IPS-15b (cell line): ENCODE results near the gene CENPT.

ENCODE experiments used
- H3K27me3 ChIP-seq: one replicate; pipeline ENCODE4 v1.6.1; 2013; ENCODE audit warnings: low read length; ENCODE audit not compliant: control insufficient read depth, insufficient read depth
- H3K36me3 ChIP-seq: one replicate; pipeline ENCODE4 v1.6.1; 2013; ENCODE audit warnings: low read length; ENCODE audit not compliant: control insufficient read depth, insufficient read depth
- H3K4me1 ChIP-seq: one replicate; pipeline ENCODE4 v1.6.1; 2013; ENCODE audit warnings: mild to moderate bottlenecking, low read length; ENCODE audit not compliant: control insufficient read depth, insufficient read depth
- H3K4me3 ChIP-seq: one replicate; pipeline ENCODE4 v1.5.1; 2013; ENCODE audit warnings: low read depth, low read length
- H3K9ac ChIP-seq: one replicate; pipeline ENCODE4 v1.6.1; 2013; ENCODE audit warnings: low read depth, mild to moderate bottlenecking, low read length
- H3K9me3 ChIP-seq: one replicate; pipeline ENCODE4 v1.6.1; 2013; ENCODE audit warnings: mild to moderate bottlenecking, low read length; ENCODE audit not compliant: control insufficient read depth, insufficient read depth

CENPT gene

DNA sequence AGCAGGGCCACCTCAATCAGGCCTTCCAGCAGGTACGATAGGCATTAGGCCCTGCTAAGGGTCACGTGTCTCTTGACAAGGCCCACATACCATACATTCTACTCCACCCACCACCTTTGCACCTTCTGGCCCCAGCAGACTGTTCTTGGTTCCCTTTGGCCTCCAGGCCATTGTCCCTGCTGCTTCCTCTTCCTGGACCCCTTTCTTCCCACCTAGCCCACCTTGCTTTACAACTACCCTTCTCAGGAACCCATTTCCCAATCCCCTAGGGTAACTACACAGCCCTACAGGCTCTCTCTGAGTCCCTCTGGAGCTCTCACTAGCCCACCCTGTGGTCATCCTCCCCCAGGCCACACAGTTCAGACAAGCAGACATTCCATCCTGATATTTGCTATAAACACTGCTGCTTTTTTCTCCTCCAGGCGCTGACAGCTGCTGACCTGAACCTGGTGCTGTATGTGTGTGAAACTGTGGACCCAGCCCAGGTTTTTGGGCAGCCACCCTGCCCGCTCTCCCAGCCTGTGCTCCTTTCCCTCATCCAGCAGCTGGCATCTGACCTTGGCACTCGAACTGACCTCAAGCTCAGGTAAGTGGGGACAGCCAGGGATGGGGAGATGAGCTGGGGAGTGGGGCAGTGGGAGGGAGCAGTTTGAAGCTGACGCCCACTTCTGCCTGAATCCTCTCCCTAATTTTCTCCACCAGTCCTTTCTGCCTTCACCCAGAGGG, 35.8 kb upstream of the CENPT start:
- peaks cover 14% of the 10 kb centered on the region for H3K4me1 ChIP-seq
- no peak overlapping the region for H3K9ac ChIP-seq
- no peaks in the 10 kb centered on the region for H3K9me3 ChIP-seq
- no peak overlapping the region for H3K4me3 ChIP-seq
- H3K36me3 ChIP-seq: peaks cover 53% of the 10 kb centered on the region
- no peaks in the 10 kb centered on the region for H3K27me3 ChIP-seq

DNA sequence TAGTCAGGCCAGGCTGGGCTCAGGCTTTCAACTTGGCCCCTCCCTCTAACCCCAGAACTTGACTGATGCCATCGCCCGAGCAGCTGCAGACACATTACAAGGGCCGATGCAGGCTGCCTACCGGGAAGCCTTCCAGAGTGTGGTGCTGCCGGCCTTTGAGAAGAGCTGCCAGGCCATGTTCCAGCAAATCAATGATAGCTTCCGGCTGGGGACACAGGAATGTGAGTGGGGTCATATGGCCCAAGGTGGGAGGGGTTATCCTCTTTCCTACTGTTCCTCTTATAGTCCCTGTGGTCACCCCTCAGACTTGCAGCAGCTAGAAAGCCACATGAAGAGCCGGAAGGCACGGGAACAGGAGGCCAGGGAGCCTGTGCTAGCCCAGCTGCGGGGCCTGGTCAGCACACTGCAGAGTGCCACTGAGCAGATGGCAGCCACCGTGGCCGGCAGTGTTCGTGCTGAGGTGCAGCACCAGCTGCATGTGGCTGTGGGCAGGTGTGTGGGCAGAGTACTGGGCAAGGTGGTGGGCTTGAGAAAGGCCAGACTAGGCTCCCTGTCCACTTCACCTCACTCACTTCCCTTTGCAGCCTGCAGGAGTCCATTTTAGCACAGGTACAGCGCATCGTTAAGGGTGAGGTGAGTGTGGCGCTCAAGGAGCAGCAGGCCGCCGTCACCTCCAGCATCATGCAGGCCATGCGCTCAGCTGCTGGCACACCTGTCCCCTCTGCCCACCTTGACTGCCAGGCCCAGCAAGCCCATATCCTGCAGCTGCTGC, 35.1 kb upstream of the CENPT start:
- H3K9ac ChIP-seq: no peak overlapping the region
- H3K9me3 ChIP-seq: no peaks in the 10 kb centered on the region
- H3K4me1 ChIP-seq: peaks cover 14% of the 10 kb centered on the region
- H3K4me3 ChIP-seq: no peak overlapping the region
- H3K27me3 ChIP-seq: no peaks in the 10 kb centered on the region
- peaks cover 60% of the 10 kb centered on the region for H3K36me3 ChIP-seq

DNA sequence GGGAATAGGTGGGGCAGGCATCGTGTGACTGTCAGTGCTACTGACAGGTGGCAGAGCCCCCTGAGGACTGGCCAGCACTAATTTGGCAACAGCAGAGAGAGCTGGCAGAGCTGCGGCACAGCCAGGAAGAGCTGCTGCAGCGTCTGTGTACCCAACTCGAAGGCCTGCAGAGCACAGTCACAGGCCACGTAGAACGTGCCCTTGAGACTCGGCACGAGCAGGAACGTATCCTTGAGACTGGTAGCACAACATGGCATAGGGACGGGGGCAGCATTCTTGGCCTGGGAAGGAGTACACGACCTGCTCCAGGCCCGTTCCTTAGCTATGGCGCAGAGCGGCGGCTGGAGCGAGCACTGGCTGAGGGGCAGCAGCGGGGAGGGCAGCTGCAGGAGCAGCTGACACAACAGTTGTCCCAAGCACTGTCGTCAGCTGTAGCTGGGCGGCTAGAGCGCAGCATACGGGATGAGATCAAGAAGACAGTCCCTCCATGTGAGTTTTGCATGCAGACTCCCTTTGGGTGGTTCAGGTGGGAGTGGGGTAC, 34.2 kb upstream of the CENPT start:
- Histone ChIP-seq H3K9me3 (no peaks in the 10 kb centered on the region), H3K9ac (no peak overlapping the region), H3K27me3 (no peaks in the 10 kb centered on the region), H3K36me3 (peaks cover 67% of the 10 kb centered on the region), H3K4me1 (peaks cover 12% of the 10 kb centered on the region), H3K4me3 (no peak overlapping the region)

DNA sequence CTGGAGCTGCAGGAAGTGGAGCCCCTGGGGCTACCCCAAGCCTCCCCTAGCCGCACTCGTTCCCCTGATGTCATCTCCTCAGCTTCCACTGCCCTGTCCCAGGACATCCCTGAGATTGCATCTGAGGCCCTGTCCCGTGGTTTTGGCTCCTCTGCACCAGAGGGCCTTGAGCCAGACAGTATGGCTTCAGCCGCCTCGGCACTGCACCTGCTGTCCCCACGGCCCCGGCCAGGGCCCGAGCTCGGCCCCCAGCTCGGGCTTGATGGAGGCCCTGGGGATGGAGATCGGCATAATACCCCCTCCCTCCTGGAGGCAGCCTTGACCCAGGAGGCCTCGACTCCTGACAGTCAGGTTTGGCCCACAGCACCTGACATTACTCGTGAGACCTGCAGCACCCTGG, 33.1 kb upstream of the CENPT start:
- Histone ChIP-seq H3K4me1 (peaks cover 7% of the 10 kb centered on the region), H3K9me3 (no peaks in the 10 kb centered on the region), H3K36me3 (peaks cover 72% of the 10 kb centered on the region), H3K9ac (no peak overlapping the region), H3K4me3 (no peak overlapping the region), H3K27me3 (no peaks in the 10 kb centered on the region)

DNA sequence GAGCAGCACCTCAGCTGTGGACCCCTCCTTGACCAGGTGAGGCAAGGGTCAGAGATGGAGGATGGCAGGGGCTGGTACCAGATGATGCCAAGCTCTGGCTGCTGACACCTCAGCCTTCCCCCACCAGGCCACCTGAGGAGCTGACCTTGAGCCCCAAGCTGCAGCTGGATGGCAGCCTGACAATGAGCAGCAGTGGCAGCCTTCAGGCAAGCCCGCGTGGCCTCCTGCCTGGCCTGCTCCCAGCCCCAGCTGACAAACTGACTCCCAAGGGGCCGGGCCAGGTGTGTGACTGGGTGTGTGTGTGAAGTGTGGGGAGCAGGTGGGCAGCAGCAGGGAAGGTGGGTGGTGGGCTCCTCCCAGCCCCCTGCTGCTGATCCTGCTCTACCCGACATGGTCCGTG, 32.4 kb upstream of the CENPT start:
- no peak overlapping the region for H3K4me3 ChIP-seq
- H3K36me3 ChIP-seq: peaks cover 72% of the 10 kb centered on the region
- no peaks in the 10 kb centered on the region for H3K9me3 ChIP-seq
- no peaks in the 10 kb centered on the region for H3K27me3 ChIP-seq
- no peak overlapping the region for H3K9ac ChIP-seq
- peaks cover 6% of the 10 kb centered on the region for H3K4me1 ChIP-seq

DNA sequence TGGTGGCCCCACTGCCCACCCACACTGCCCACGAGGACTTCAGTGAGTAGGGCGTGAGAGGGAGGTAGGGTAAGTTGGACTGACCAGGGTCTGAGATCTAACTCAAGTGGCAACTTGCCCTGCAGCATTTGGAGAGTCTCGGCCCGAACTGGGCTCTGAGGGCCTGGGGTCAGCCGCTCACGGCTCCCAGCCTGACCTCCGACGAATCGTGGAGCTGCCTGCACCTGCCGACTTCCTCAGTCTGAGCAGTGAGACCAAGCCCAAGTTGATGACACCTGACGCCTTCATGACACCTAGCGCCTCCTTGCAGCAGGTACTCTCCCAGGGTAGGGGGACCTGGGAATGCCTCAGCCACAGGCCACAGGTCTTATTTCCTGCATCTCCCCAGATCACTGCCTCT, 32.0 kb upstream of the CENPT start:
- Histone ChIP-seq H3K36me3 (peaks cover 72% of the 10 kb centered on the region), H3K9ac (no peak overlapping the region), H3K4me1 (peaks cover 5% of the 10 kb centered on the region)

DNA sequence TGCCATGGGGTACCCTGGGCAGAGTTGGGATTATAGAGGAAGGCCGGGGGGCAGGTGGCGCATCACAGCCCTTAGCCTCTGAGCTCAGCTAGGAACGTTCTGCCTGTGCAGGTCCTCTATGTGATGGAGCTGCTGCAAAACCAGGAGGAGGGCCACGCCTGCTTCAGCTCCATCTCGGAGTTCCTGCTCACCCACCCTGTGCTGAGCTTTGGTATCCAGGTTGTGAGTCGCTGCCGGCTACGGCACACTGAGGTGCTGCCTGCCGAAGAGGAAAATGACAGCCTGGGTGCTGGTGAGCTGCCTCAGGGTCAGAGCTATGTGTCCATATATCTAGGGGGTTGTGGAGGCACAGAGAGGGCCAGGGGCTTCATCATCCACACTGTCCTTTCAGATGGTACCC, 31.4 kb upstream of the CENPT start:
- no peak overlapping the region for H3K9ac ChIP-seq
- H3K27me3 ChIP-seq: no peaks in the 10 kb centered on the region
- no peaks in the 10 kb centered on the region for H3K9me3 ChIP-seq
- peaks cover 72% of the 10 kb centered on the region for H3K36me3 ChIP-seq
- H3K4me1 ChIP-seq: peaks cover 4% of the 10 kb centered on the region
- no peak overlapping the region for H3K4me3 ChIP-seq

More for the DNA sequence above, 32.0 kb upstream of the CENPT start:
- Histone ChIP-seq H3K4me3 (no peak overlapping the region), H3K9me3 (no peaks in the 10 kb centered on the region), H3K27me3 (no peaks in the 10 kb centered on the region)

DNA sequence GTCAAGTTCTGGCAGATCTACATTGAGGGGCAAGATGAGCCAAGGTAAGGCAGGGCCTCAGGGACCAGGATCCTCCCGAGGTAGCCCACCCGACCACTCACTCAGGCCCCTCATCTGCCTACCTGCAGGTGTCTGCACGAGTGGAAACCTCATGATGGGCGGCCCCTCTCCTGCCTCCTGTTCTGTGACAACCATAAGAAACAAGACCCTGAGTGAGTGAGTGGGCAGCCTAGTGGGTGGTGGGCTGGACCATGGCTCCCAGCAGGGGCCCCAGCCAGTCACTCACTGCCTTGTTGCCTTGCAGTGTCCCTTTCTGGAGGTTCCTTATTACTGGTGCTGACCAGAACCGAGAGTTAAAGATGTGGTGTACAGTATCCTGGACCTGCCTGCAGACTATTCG, 30.7 kb upstream of the CENPT start:
- Histone ChIP-seq H3K36me3 (peaks cover 68% of the 10 kb centered on the region), H3K9ac (no peak overlapping the region), H3K27me3 (no peaks in the 10 kb centered on the region), H3K4me3 (no peak overlapping the region), H3K4me1 (peaks cover 5% of the 10 kb centered on the region), H3K9me3 (no peaks in the 10 kb centered on the region)

DNA sequence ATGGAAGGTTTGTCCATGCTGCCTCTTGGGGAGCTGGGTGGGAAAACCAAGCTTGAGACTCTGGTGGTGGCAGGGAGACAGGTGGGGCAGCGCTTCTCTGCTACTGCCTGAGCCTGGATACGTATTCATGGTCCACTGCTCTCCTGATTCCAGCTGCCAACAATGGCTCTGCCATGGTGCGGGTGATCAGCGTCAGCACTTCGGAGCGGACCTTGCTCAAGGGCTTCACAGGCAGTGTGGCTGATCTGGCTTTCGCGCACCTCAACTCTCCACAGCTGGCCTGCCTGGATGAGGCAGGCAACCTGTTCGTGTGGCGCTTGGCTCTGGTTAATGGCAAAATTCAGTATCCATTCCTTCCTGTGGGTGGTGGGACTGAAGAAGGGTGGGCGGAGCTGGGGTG, 29.6 kb upstream of the CENPT start:
- H3K4me1 ChIP-seq: peaks cover 5% of the 10 kb centered on the region
- no peak overlapping the region for H3K4me3 ChIP-seq
- H3K9me3 ChIP-seq: no peaks in the 10 kb centered on the region
- H3K27me3 ChIP-seq: no peaks in the 10 kb centered on the region
- H3K36me3 ChIP-seq: peaks cover 56% of the 10 kb centered on the region
- H3K9ac ChIP-seq: no peak overlapping the region

DNA sequence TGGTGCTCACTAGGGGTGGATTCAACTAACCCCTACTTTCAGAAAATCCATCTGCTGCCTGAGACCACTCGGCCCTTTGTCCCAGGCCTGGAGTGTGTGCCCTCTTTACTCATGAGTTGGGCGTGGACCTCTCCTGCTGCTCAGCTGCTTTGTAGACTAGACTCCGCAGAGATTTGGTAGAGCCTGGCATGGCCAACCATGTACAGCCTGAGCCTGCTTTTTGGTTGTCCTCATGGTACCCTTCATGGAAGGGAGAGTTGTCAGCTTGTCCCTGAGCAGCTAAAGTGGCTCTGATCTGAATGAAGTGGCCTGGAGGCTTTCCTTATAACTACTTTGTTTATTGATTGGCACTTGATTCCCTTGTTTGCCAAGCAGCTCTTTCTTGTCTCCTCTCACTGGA, 26.9 kb upstream of the CENPT start:
- H3K9me3 ChIP-seq: no peaks in the 10 kb centered on the region
- peak overlapping the region; percentile 82 for H3K4me3 ChIP-seq
- H3K36me3 ChIP-seq: peaks cover 47% of the 10 kb centered on the region
- H3K4me1 ChIP-seq: peaks cover 5% of the 10 kb centered on the region
- peak overlapping the region; percentile 32 for H3K9ac ChIP-seq
- no peaks in the 10 kb centered on the region for H3K27me3 ChIP-seq

DNA sequence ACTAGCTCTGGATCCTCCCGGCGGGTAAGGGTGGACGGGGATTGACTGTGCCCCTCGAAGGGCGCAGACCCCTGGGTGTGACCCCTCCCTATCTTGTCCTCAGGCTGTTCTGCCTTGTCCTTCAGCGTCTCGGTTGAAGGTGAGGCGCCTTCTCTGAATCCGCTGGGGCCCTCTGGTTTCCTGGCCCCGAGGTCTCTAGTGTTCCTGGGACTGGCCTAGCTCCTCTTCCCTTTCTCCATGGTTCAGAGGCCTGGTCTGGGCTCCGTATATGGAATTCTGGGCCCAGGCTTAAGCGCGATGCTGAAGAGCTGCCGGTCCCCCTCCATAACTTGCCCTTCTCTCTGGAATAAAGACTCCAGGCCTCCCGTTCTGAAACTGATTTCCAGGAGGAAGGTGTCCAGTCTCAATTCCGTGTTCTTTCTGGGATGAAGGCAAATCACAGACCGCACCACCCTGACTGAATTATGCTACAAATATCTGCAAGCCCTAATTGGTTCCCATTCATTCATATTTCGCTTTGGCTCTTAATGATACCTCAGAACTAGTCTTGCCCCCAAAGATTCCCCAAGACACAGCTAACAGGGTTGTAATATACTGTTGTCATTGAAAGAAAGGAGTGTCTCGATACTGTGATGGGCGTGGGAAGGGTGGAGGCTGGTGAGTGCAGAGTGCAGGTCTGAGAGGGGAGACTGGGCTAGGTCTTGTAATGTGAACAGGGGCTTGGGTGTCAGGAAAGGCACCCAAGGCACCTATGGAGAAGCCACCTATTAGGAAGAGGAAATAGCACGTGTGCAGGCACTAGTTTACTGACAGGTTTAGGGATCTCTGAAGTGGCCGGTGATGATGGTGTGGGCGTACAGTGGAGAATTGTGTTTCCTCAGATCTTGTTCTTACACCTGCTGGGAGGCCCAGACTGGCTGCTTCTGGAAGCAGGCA, 26.2 kb upstream of the CENPT start:
- Histone ChIP-seq H3K27me3 (no peaks in the 10 kb centered on the region), H3K36me3 (peaks cover 42% of the 10 kb centered on the region), H3K9me3 (no peaks in the 10 kb centered on the region), H3K4me1 (peaks cover 5% of the 10 kb centered on the region), H3K4me3 (peak overlapping the region; percentile 82), H3K9ac (peak overlapping the region; percentile 90)
